ENCODE data around the gene TESK2. TPM values are rescaled to one million over a fixed set of nuclear protein-coding genes. Genes with fewer than 3 reads are reported as not detected.

Gene TESK2
- total and polyA plus RNA-seq, 10 donors, result 3.2 to 11.5 (median 7.7) TPM

GRCh38 chr1:45443580-45444446, 47.1 kb downstream of the TESK2 start:
- intact Hi-C loops (cut with DNase I; ENCODE audit: low total_unique reads), result no loop called here
- Histone ChIP-seq H3K4me3 (no peak overlapping the region), H3K9me3 (no peaks in the 10 kb centered on the region), H3K4me1 (no peaks in the 10 kb centered on the region), H3K27me3 (replicated peaks in 1 of 7) (no peaks in the 10 kb centered on the region), H3K36me3 (no peaks in the 10 kb centered on the region), H3K27ac (no peak overlapping the region)
- DNase-seq, result no peak
- WGBS, 5 donors, result 94 to 97% (median 96%) methylated on average over 7 of the region's 7 CpGs
- TF ChIP-seq POLR2AphosphoS5 (IDR thresholded peaks at IDR 0.05), result no peak
- TF ChIP-seq POLR2A (IDR thresholded peaks at IDR 0.05), result no peak
- no peak for TF ChIP-seq CTCF (IDR thresholded peaks at IDR 0.05 in 8 of 11, conservative IDR thresholded peaks at IDR 0.05 in 3 of 11)

GRCh38 chr1:45442272-45442671, 48.7 kb downstream of the TESK2 start:
- no peaks in the 10 kb centered on the region for H3K9me3 ChIP-seq
- TF ChIP-seq POLR2AphosphoS5 (IDR thresholded peaks at IDR 0.05), result no peak
- no peak for DNase-seq
- H3K36me3 ChIP-seq, result no peaks in the 10 kb centered on the region
- no peak overlapping the region for H3K27ac ChIP-seq
- no peaks in the 10 kb centered on the region for H3K27me3 ChIP-seq (replicated peaks in 1 of 7)
- H3K4me3 ChIP-seq, result no peak overlapping the region
- intact Hi-C loops (cut with DNase I; ENCODE audit: low total_unique reads), result no loop called here
- H3K4me1 ChIP-seq, result no peaks in the 10 kb centered on the region
- WGBS, 5 donors, result 78 to 85% (median 84%) methylated on average over 3 of the region's 3 CpGs

DNA sequence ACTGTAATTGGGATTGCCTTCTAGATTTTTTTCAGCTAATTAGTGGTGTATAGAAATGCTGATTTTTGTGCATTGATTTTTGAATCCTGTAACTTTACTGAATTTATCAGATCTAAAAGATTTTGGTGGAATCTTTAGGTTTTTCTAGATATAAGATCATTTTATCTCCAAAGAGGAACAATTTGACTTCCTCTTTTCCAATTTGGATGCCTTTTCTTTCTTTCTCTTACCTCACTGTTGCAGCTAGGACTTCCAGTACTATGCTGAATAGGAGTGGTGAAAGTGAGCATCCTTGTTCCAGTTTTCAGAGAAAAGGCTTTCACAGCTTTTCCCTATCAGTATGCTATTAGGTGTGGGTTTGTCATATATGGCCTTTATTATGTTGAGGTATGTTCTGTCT, 53.6 kb downstream of the TESK2 start:
- TF ChIP-seq POLR2A (IDR thresholded peaks at IDR 0.05), result no peak
- TF ChIP-seq POLR2AphosphoS5 (IDR thresholded peaks at IDR 0.05), result no peak
- Histone ChIP-seq H3K36me3 (no peaks in the 10 kb centered on the region), H3K4me1 (no peaks in the 10 kb centered on the region), H3K27me3 (replicated peaks in 1 of 7) (no peaks in the 10 kb centered on the region), H3K27ac (no peak overlapping the region), H3K9me3 (no peaks in the 10 kb centered on the region), H3K4me3 (no peak overlapping the region)
- intact Hi-C loops (cut with DNase I; ENCODE audit: low total_unique reads), result no loop called here
- DNase-seq, result no peak

- TF ChIP-seq POLR2A (IDR thresholded peaks at IDR 0.05), result no peak
- TF ChIP-seq CTCF (IDR thresholded peaks at IDR 0.05 in 8 of 11, conservative IDR thresholded peaks at IDR 0.05 in 3 of 11), result no peak
- no peak for TF ChIP-seq POLR2AphosphoS5 (IDR thresholded peaks at IDR 0.05)
- H3K27me3 ChIP-seq (replicated peaks in 1 of 7), result no peaks in the 10 kb centered on the region
- no peaks in the 10 kb centered on the region for H3K36me3 ChIP-seq
- no peaks in the 10 kb centered on the region for H3K9me3 ChIP-seq
- H3K4me3 ChIP-seq, result no peak overlapping the region
- no peak overlapping the region for H3K27ac ChIP-seq
- intact Hi-C loops (cut with DNase I; ENCODE audit: low total_unique reads), result no loop called here
- H3K4me1 ChIP-seq, result peaks cover 0 to 14% (median 2%) of the 10 kb centered on the region in 6 donors
- 76 to 85% (median 79%) methylated on average over 5 of the region's 5 CpGs for WGBS, 5 donors
- no peak for DNase-seq
Observed at GRCh38 chr1:45430490-45430889, 60.5 kb downstream of the TESK2 start.

DNA sequence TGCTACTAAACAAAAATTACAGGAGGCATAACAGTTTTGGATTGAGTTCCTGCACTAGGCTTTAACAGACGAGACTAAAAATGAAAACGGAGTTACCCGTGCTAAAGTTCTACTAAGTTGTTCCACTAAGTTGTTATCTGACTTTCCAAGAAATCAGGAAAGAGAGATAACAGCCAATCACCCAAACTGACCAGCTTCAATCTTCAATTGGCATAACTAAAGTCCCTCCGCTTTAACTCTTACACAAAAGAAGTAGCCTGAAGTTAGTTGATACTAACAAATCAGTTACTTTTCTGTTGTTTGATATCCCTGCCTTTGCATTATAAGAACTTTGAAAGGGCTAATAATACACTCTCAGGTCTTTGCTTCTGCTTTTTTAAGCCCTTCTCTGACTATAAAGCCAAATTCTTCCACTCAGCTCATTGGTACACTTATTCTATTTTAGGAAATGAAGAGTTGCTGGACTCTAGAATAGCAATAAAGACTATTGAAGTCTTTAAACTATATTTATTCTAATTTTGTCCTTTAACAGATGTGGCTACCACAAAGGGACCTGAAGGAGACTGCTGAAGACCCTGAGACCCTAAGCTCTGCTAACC, 61.3 kb downstream of the TESK2 start:
- Histone ChIP-seq H3K27ac (no peak overlapping the region), H3K4me3 (no peak overlapping the region), H3K27me3 (replicated peaks in 1 of 7) (no peaks in the 10 kb centered on the region), H3K4me1 (peaks cover 0 to 14% (median 2%) of the 10 kb centered on the region in 6 donors), H3K9me3 (no peaks in the 10 kb centered on the region), H3K36me3 (no peaks in the 10 kb centered on the region)
- 58 to 73% (median 67%) methylated on average over 4 of the region's 4 CpGs for WGBS, 5 donors
- intact Hi-C loops (cut with DNase I; ENCODE audit: low total_unique reads), result no loop called here
- no peak for DNase-seq
- TF ChIP-seq POLR2A (IDR thresholded peaks at IDR 0.05), result no peak
- TF ChIP-seq POLR2AphosphoS5 (IDR thresholded peaks at IDR 0.05), result no peak
- TF ChIP-seq CTCF (IDR thresholded peaks at IDR 0.05 in 8 of 11, conservative IDR thresholded peaks at IDR 0.05 in 3 of 11), result no peak
